Endothelial cell of umbilical vein (primary cell): ENCODE measurements around the gene TANGO6. TPM values are rescaled to one million over a fixed set of nuclear protein-coding genes. Genes with fewer than 3 reads are reported as not detected.

Source experiments
- BruUV-seq: library from RNA; stranded (reverse); fragments of 400-500 nt; replicated peaks from 2 replicates; lab custom pipeline; 2021; lab: Mats Ljungman, UMichigan
- CTCF ChIA-PET: fragments of 300-600, 350-600 bp; sonication (Branson Sonifier 250); formaldehyde crosslinking; loops from one replicate; lab custom pipeline; 2021; ENCODE audit warnings: antibody characterized with exemption, inconsistent platforms; lab: Charles Lee
- POLR2A ChIA-PET: fragments of 300-600, 350-600 bp; sonication (Branson Sonifier 250); formaldehyde crosslinking; loops from one replicate; lab custom pipeline; 2021; ENCODE audit warnings: antibody characterized with exemption, inconsistent platforms; lab: Charles Lee
- DNase-seq: peaks from one replicate; pipeline ENCODE4 v3.0.0-alpha.2; 2011; ENCODE audit warnings: low read depth, low spot score
- FAIRE-seq: peaks from 2 replicates; lab custom pipeline; 2011; peaks lifted over from hg19 to GRCh38; lab: Jason Lieb, UNC
- H2AFZ ChIP-seq: 2 replicates; pipeline ENCODE4 v1.6.0; 2012; ENCODE audit warnings: low read depth, low read length, control low read depth, inconsistent platforms
- H3K27ac ChIP-seq: 2 replicates; pipeline ENCODE4 v1.5.1; 2011; ENCODE audit warnings: low read depth, mild to moderate bottlenecking, control low read depth, low read length, moderate library complexity; ENCODE audit not compliant: insufficient read depth
- H3K27me3 ChIP-seq, 2 experiments: 2 replicates each; pipeline versions ENCODE4 v1.6.0 to v1.6.1; 2011; ENCODE audit warnings: low read length in 2 of 2, mixed read lengths in 1 of 2; ENCODE audit not compliant: control insufficient read depth in 2 of 2, insufficient read depth in 2 of 2
- H3K36me3 ChIP-seq, 2 experiments: 2 replicates in 1 of 2; 3 replicates in 1 of 2; pipeline ENCODE4 v1.5.1; 2011; ENCODE audit warnings: low read length in 2 of 2, mild to moderate bottlenecking in 1 of 2, moderate library complexity in 1 of 2; ENCODE audit not compliant: control insufficient read depth in 2 of 2, insufficient read depth in 2 of 2; ENCODE audit errors: extremely low read depth in 1 of 2
- H3K4me1 ChIP-seq: 3 replicates; pipeline ENCODE4 v1.5.1; 2011; ENCODE audit warnings: mild to moderate bottlenecking, low read length; ENCODE audit not compliant: control insufficient read depth, insufficient read depth; ENCODE audit errors: extremely low read depth
- H3K4me2 ChIP-seq: 2 replicates; pipeline ENCODE4 v1.6.1; 2011; ENCODE audit warnings: low read length, control low read depth, mixed read lengths; ENCODE audit not compliant: insufficient read depth
- H3K4me3 ChIP-seq, 3 experiments: fragments of 200-600 bp in 1 of 3; sonication (generic), shearing (Covaris generic) in 1 of 3; replicated peaks in 1 of 3; 2 replicates each; pipeline ENCODE4 v1.5.1; 2011 to 2016; ENCODE audit warnings: control low read depth in 3 of 3, low read length in 3 of 3, mild to moderate bottlenecking in 2 of 3, inconsistent platforms in 1 of 3, low read depth in 1 of 3, moderate library complexity in 1 of 3; ENCODE audit not compliant: insufficient read depth in 1 of 3
- H3K79me2 ChIP-seq: 2 replicates; pipeline ENCODE4 v1.6.0; 2012; ENCODE audit warnings: low read length, inconsistent platforms; ENCODE audit not compliant: control insufficient read depth, insufficient read depth
- H3K9ac ChIP-seq: replicated peaks from 2 replicates; pipeline ENCODE3; 2011; ENCODE audit warnings: low read length, control low read depth; ENCODE audit not compliant: insufficient read depth; ENCODE audit errors: extremely low read depth
- H3K9me1 ChIP-seq: replicated peaks from 3 replicates; pipeline ENCODE4 v1.6.0; 2011; ENCODE audit warnings: mild to moderate bottlenecking, low read length; ENCODE audit not compliant: control insufficient read depth, insufficient read depth; ENCODE audit errors: extremely low read depth
- H3K9me3 ChIP-seq: replicated peaks from 2 replicates; pipeline ENCODE4 v1.5.1; 2012; ENCODE audit warnings: low read length, inconsistent platforms; ENCODE audit not compliant: control insufficient read depth, insufficient read depth
- H4K20me1 ChIP-seq: replicated peaks from 2 replicates; pipeline ENCODE3; 2011; ENCODE audit warnings: mild to moderate bottlenecking, low read length; ENCODE audit not compliant: control insufficient read depth, insufficient read depth; ENCODE audit errors: extremely low read depth
- CTCF ChIP-seq, 2 donors: IDR thresholded peaks; 1 replicate in 1 of 2; 2 replicates in 1 of 2; pipeline ENCODE4 v1.5.1; 2011; ENCODE audit warnings: low read length in 2 of 2, mild to moderate bottlenecking in 2 of 2, moderate library complexity in 2 of 2, control low read depth in 1 of 2, inconsistent platforms in 1 of 2, low read depth in 1 of 2; ENCODE audit not compliant: insufficient read depth in 1 of 2; ENCODE audit errors: extremely low read depth in 1 of 2
- EZH2 ChIP-seq: IDR thresholded peaks from 2 replicates; pipeline ENCODE4 v1.6.1; 2012; ENCODE audit warnings: borderline replicate concordance, low read depth, mild to moderate bottlenecking, moderate library complexity, low read length, inconsistent platforms; ENCODE audit not compliant: severe bottlenecking
- FOS ChIP-seq: IDR thresholded peaks from 2 replicates; pipeline ENCODE4 v1.6.1; 2011; ENCODE audit warnings: mild to moderate bottlenecking, low read length, moderate library complexity, borderline replicate concordance; ENCODE audit not compliant: insufficient read depth
- GATA2 ChIP-seq: IDR thresholded peaks from 2 replicates; pipeline ENCODE4 v1.7.0; 2011; ENCODE audit warnings: low read depth, mild to moderate bottlenecking, moderate library complexity, mixed read lengths, low read length; ENCODE audit not compliant: insufficient read length, insufficient read depth
- JUN ChIP-seq: IDR thresholded peaks from 2 replicates; pipeline ENCODE4 v1.6.1; 2011; ENCODE audit warnings: borderline replicate concordance, low read depth; ENCODE audit not compliant: insufficient read length, insufficient read depth
- MAX ChIP-seq: IDR thresholded peaks from 2 replicates; pipeline ENCODE4 v1.6.1; 2011; ENCODE audit not compliant: insufficient read depth, insufficient read length
- MYC ChIP-seq: IDR thresholded peaks from one replicate; pipeline ENCODE4 v1.6.1; 2011; ENCODE audit warnings: mild to moderate bottlenecking, low read depth, low read length
- POLR2A ChIP-seq: IDR thresholded peaks from 2 replicates; pipeline ENCODE4 v1.6.1; 2012; ENCODE audit warnings: low read depth, mild to moderate bottlenecking, control low read depth, low read length
- POLR2AphosphoS5 ChIP-seq: IDR thresholded peaks from 2 replicates; pipeline ENCODE4 v1.6.1; 2012; ENCODE audit warnings: low read depth, mild to moderate bottlenecking, control low read depth, low read length, moderate library complexity; ENCODE audit not compliant: insufficient read depth
- dilution Hi-C: fragments of 300-500 bp; cut with MboI; formaldehyde crosslinking; loops from one replicate; pipeline ENCODE4 v1.15.0; 2019; ENCODE audit warnings: low sequenced_read_pairs; ENCODE audit not compliant: extremely low pct_ligation_motif_present
- intact Hi-C: fragments of 100-400 bp; cut with micrococcal nuclease; formaldehyde crosslinking; loops from one replicate; pipeline ENCODE4 v1.10.0; 2022
- polyA plus RNA-seq, 4 experiments: library from polyadenylated mRNA; depleted of rRNA in 3 of 4; stranded (reverse) in 3 of 4; unstranded in 1 of 4; fragments of >200 nt; gene quantifications; 2 replicates each; pipeline versions ENCODE4 v1.2.1 to v1.2.3, GENCODE V29; 2011 to 2012; ENCODE audit warnings: missing spikeins in 1 of 4
- total RNA-seq: library from RNA; stranded (reverse); gene quantifications from 2 replicates; pipeline ENCODE4 v1.2.3, GENCODE V29; 2021

TANGO6 gene
- total and polyA plus RNA-seq, 2 donors (not counting 3 experiments of a cell fraction or from before 2014, with no cell fraction given) = 6.7 to 21.2 TPM

DNA sequence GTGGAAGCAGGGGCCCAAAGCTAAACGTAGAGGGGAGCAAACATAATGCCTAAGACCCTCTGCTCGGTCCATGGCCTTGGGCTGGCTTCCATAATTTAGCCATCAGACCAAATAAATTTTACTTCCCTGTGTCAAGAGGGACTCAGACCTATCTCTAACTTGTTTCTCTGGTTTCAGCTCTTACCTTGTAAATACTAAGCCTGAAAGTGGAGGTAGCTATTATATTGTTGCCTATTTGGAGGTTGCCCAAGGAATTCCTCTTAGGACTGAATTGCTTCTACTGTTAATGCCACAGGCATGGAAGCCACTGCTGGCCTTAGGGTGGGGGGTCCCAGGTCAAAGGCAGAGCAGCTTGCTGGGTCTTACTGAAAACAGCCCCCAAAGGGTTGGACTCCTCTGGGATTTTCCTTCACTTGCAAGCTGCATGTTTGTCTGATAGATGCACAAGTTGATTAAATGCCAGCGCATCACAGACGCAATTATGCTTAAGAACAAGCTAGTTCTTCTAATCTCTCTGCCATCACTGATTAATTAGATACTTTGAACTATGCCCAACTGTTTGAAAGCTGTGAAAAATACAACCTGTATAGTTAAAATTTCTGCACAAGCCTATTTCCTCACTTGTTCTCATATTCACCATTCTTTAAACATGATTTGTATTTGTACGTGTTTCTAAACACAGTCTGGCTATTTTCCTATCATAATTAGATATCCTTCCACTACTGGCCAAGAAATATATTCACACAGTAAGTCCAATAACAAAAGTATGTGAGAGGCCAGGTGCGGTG, 194.2 kb downstream of the TANGO6 start:
- no peaks in the 10 kb centered on the region for H3K27me3 ChIP-seq
- no peaks in the 10 kb centered on the region for H4K20me1 ChIP-seq
- no TSS peak for BruUV-seq
- peaks cover 21% of the 10 kb centered on the region for H3K4me1 ChIP-seq
- no peaks in the 10 kb centered on the region for H3K79me2 ChIP-seq
- no peak overlapping the region for H2AFZ ChIP-seq
- H3K4me3 ChIP-seq = no peak overlapping the region
- FAIRE-seq (no peak), DNase-seq (no peak)
- dilution Hi-C loops (no loop called here), intact Hi-C loops (no loop called here)
- no peaks in the 10 kb centered on the region for H3K9me1 ChIP-seq
- POLR2A ChIA-PET = no interaction called here
- no peak for TF ChIP-seq JUN
- no peak for TF ChIP-seq FOS
- TF ChIP-seq POLR2A = no peak
- TF ChIP-seq MAX = no peak
- TF ChIP-seq EZH2 = no peak
- no peak for TF ChIP-seq GATA2
- TF ChIP-seq CTCF (IDR thresholded peaks at IDR 0.05; ENCODE audit: extremely low read depth in 1 of 2, insufficient read depth in 1 of 2, low read depth in 1 of 2, low read length in 2 of 2) = no peak
- no peak for TF ChIP-seq MYC
- no peak for TF ChIP-seq POLR2AphosphoS5
- no peak overlapping the region for H3K9ac ChIP-seq
- H3K9me3 ChIP-seq = no peaks in the 10 kb centered on the region
- CTCF ChIA-PET = interaction anchor here (0.6 to 2.6 kb wide), 3 partner anchors 11 to 190 kb away, joined by 3 to 11 read pairs (median 4); no protein-coding TSS in a partner anchor
- no peak overlapping the region for H3K27ac ChIP-seq
- no peaks in the 10 kb centered on the region for H3K36me3 ChIP-seq
- H3K4me2 ChIP-seq = no peak overlapping the region
